Measurements from ENCODE around the gene TDRD1.

DNA sequence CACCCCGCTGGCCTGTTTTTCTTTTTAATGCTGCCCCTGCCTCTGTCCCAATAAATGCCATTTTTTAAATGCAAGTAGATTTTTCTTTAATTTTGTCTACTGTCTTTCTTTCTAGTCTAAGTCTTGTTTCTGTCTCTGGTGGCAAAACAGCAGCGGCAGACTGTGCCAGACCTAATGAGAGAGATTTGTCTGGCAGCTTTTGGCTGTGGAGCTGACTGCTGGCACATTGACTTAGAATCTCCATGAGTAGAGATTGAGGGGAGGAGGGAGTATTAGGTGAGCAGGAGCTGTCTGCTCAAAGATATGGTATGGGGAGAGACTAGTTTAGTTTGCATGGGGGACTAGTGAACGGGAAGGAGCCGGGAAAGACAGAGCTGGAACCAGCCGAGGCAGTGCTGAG, 72.9 kb downstream of the TDRD1 start:
- TF ChIP-seq, protein P1, sequence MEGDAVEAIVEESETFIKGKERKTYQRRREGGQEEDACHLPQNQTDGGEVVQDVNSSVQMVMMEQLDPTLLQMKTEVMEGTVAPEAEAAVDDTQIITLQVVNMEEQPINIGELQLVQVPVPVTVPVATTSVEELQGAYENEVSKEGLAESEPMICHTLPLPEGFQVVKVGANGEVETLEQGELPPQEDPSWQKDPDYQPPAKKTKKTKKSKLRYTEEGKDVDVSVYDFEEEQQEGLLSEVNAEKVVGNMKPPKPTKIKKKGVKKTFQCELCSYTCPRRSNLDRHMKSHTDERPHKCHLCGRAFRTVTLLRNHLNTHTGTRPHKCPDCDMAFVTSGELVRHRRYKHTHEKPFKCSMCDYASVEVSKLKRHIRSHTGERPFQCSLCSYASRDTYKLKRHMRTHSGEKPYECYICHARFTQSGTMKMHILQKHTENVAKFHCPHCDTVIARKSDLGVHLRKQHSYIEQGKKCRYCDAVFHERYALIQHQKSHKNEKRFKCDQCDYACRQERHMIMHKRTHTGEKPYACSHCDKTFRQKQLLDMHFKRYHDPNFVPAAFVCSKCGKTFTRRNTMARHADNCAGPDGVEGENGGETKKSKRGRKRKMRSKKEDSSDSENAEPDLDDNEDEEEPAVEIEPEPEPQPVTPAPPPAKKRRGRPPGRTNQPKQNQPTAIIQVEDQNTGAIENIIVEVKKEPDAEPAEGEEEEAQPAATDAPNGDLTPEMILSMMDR (IDR thresholded peaks at IDR 0.05; ENCODE audit: low read length), result no peak
- no peak for TF ChIP-seq EZH2 (IDR thresholded peaks at IDR 0.05; ENCODE audit: borderline replicate concordance, low read length)
